Neural cell (in vitro differentiated cells): Measurements from ENCODE around the gene CFL1. TPM values are rescaled to one million over a fixed set of nuclear protein-coding genes. Genes with fewer than 3 reads are reported as not detected.

Experiments used
- H2AFZ ChIP-seq: fragments of 200-600, 300-800 bp; sonication (generic), shearing (Covaris generic); 2 replicates; pipeline ENCODE4 v1.6.0; 2014; ENCODE audit warnings: low read depth, mild to moderate bottlenecking, antibody characterized with exemption, low read length, moderate library complexity
- H3F3A ChIP-seq: fragments of 200-600 bp; shearing (Covaris generic); 2 replicates; pipeline ENCODE4 v1.6.1; 2016; ENCODE audit warnings: mild to moderate bottlenecking, moderate library complexity, mixed read lengths, antibody characterized with exemption, low read length; ENCODE audit not compliant: insufficient read depth, poor library complexity, severe bottlenecking
- H3K27ac ChIP-seq: fragments of 200-600, 300-800 bp; sonication (generic), shearing (Covaris generic); 2 replicates; pipeline ENCODE4 v1.5.1; 2014; ENCODE audit warnings: mild to moderate bottlenecking, low read length, moderate library complexity
- H3K27me3 ChIP-seq: fragments of 300-800, 200-600 bp; sonication (generic), shearing (Covaris generic); 2 replicates; pipeline ENCODE4 v1.6.0; 2014; ENCODE audit warnings: mild to moderate bottlenecking, low read depth, low read length, moderate library complexity; ENCODE audit not compliant: insufficient read depth
- H3K36me3 ChIP-seq: fragments of 300-800, 200-600 bp; sonication (generic), shearing (Covaris generic); 2 replicates; pipeline ENCODE4 v1.5.1; 2014; ENCODE audit warnings: mild to moderate bottlenecking, antibody characterized with exemption, low read length, moderate library complexity; ENCODE audit not compliant: insufficient read depth
- H3K4me2 ChIP-seq: fragments of 300-800, 200-600 bp; sonication (generic), shearing (Covaris generic); 2 replicates; pipeline ENCODE4 v1.6.0; 2014; ENCODE audit warnings: mild to moderate bottlenecking, low read length
- H3K4me3 ChIP-seq: fragments of 300-800, 200-600 bp; sonication (generic), shearing (Covaris generic); 2 replicates; pipeline ENCODE4 v1.5.1; 2014; ENCODE audit warnings: mild to moderate bottlenecking, low read length, moderate library complexity
- H3K79me2 ChIP-seq: fragments of 200-600 bp; shearing (Covaris generic); replicated peaks from 2 replicates; pipeline ENCODE4 v1.6.0; 2014; ENCODE audit warnings: mild to moderate bottlenecking, low read length, moderate library complexity; ENCODE audit not compliant: insufficient read depth
- H3K9ac ChIP-seq: fragments of 300-800, 200-600 bp; sonication (generic), shearing (Covaris generic); 2 replicates; pipeline ENCODE4 v1.6.1; 2016; ENCODE audit warnings: mild to moderate bottlenecking, low read length, mixed read lengths
- H3K9me2 ChIP-seq: fragments of 200-600 bp; shearing (Covaris generic); 2 replicates; pipeline ENCODE4 v1.6.1; 2016; ENCODE audit warnings: mild to moderate bottlenecking, low read length, mixed read lengths; ENCODE audit not compliant: insufficient read depth
- H3K9me3 ChIP-seq: fragments of 200-600, 300-800 bp; sonication (generic), shearing (Covaris generic); 2 replicates; pipeline ENCODE4 v1.6.1; 2016; ENCODE audit warnings: mild to moderate bottlenecking, mixed run types, low read length, moderate library complexity, mixed read lengths
- H4K20me1 ChIP-seq: fragments of 200-600 bp; shearing (Covaris generic); 2 replicates; pipeline ENCODE4 v1.6.1; 2016; ENCODE audit warnings: mild to moderate bottlenecking, mixed run types; ENCODE audit not compliant: insufficient read depth
- CTCF ChIP-seq: fragments of 450-650 bp; IDR thresholded peaks from 2 replicates; pipeline ENCODE4 v1.5.1; 2014; ENCODE audit warnings: antibody characterized with exemption, mild to moderate bottlenecking, moderate library complexity; ENCODE audit not compliant: poor library complexity, severe bottlenecking
- EP300 ChIP-seq: fragments of 450-650 bp; conservative IDR thresholded peaks from 2 replicates; pipeline ENCODE4 v1.6.1; 2014; ENCODE audit warnings: antibody characterized with exemption, mild to moderate bottlenecking, moderate library complexity; ENCODE audit not compliant: poor library complexity, severe bottlenecking
- EZH2 ChIP-seq: fragments of 200-600, 300-800 bp; shearing (Covaris generic), sonication (generic); IDR thresholded peaks from 2 replicates; pipeline ENCODE4 v1.6.1; 2014; ENCODE audit warnings: antibody characterized with exemption, low read length, borderline replicate concordance, mild to moderate bottlenecking; ENCODE audit not compliant: insufficient read depth, poor library complexity, severe bottlenecking
- MXI1 ChIP-seq: fragments of 450-650 bp; conservative IDR thresholded peaks from 2 replicates; pipeline ENCODE4 v1.6.1; 2014; ENCODE audit warnings: antibody characterized with exemption, mild to moderate bottlenecking; ENCODE audit not compliant: poor library complexity, severe bottlenecking
- POLR2AphosphoS5 ChIP-seq: IDR thresholded peaks from 2 replicates; pipeline ENCODE4 v1.6.1; 2012
- RAD21 ChIP-seq: fragments of 450-650 bp; conservative IDR thresholded peaks from 2 replicates; pipeline ENCODE4 v1.6.1; 2014; ENCODE audit warnings: antibody characterized with exemption, mild to moderate bottlenecking, moderate library complexity
- REST ChIP-seq: IDR thresholded peaks from 2 replicates; pipeline ENCODE4 v1.6.1; 2012; ENCODE audit warnings: borderline replicate concordance
- SMC3 ChIP-seq: fragments of 450-650 bp; conservative IDR thresholded peaks from 2 replicates; pipeline ENCODE4 v1.6.1; 2014; ENCODE audit warnings: antibody characterized with exemption, mild to moderate bottlenecking, moderate library complexity; ENCODE audit not compliant: poor library complexity
- TAF1 ChIP-seq: IDR thresholded peaks from 2 replicates; pipeline ENCODE4 v1.6.1; 2012; ENCODE audit warnings: low read depth
- polyA plus RNA-seq: library from polyadenylated mRNA; depleted of rRNA; stranded (reverse); fragments of >200 nt; gene quantifications from 2 replicates; pipeline ENCODE4 v1.2.3, GENCODE V29; 2014

The CFL1 gene
- polyA plus RNA-seq, 1 donor from 2014 or later = 1,633 TPM

- Histone ChIP-seq H3F3A (no peaks in the 10 kb centered on the region), H3K9ac (no peak overlapping the region), H2AFZ (no peak overlapping the region), H3K9me2 (no peaks in the 10 kb centered on the region), H4K20me1 (no peaks in the 10 kb centered on the region), H3K9me3 (no peaks in the 10 kb centered on the region), H3K4me2 (no peak overlapping the region), H3K36me3 (no peaks in the 10 kb centered on the region), H3K27me3 (no peaks in the 10 kb centered on the region), H3K4me3 (no peak overlapping the region), H3K27ac (no peak overlapping the region), H3K79me2 (no peaks in the 10 kb centered on the region)
- TF ChIP-seq SMC3 = no peak
- no peak for TF ChIP-seq POLR2AphosphoS5
- no peak for TF ChIP-seq MXI1
Observed at GRCh38 chr11:65814131-65814985, 43.6 kb downstream of the CFL1 start.

GRCh38 chr11:65811764-65812475, 46.1 kb downstream of the CFL1 start:
- no peaks in the 10 kb centered on the region for H3K9me3 ChIP-seq
- no peaks in the 10 kb centered on the region for H3K36me3 ChIP-seq
- H4K20me1 ChIP-seq = no peaks in the 10 kb centered on the region
- H3K4me2 ChIP-seq = no peak overlapping the region
- H3K27me3 ChIP-seq = no peaks in the 10 kb centered on the region
- no peak overlapping the region for H2AFZ ChIP-seq
- no peak overlapping the region for H3K27ac ChIP-seq
- no peak overlapping the region for H3K4me3 ChIP-seq
- H3K9me2 ChIP-seq = no peaks in the 10 kb centered on the region
- TF ChIP-seq RAD21 = no peak
- TF ChIP-seq SMC3 = no peak
- no peak for TF ChIP-seq EZH2
- TF ChIP-seq EP300 = no peak
- TF ChIP-seq MXI1 = no peak
- TF ChIP-seq TAF1 = no peak
- TF ChIP-seq REST = no peak
- no peak for TF ChIP-seq POLR2AphosphoS5
- TF ChIP-seq CTCF = no peak
- H3F3A ChIP-seq = no peaks in the 10 kb centered on the region
- no peak overlapping the region for H3K9ac ChIP-seq
- H3K79me2 ChIP-seq = no peaks in the 10 kb centered on the region
